Motor neuron (in vitro differentiated cells): ENCODE data around the gene GBX1. TPM values are rescaled to one million over a fixed set of nuclear protein-coding genes. Genes with fewer than 3 reads are reported as not detected.

ENCODE experiments used
- ATAC-seq, 8 experiments: fragments of 200-7000 bp; cut with Tn5 transposase; replicated peaks in 6 of 8; 2 replicates each; pipeline ENCODE4 v1.8.0; 2021; ENCODE audit warnings: mild to moderate bottlenecking in 8 of 8, moderate library complexity in 8 of 8
- H3K27ac ChIP-seq, 2 donors: fragments of 250-450 bp; sonication (Bioruptor Pico); 2 replicates each; pipeline ENCODE4 v1.9.0; 2021; ENCODE audit warnings: antibody characterized with exemption in 2 of 2, mild to moderate bottlenecking in 2 of 2, moderate library complexity in 1 of 2
- H3K4me1 ChIP-seq, 2 donors: fragments of 250-450 bp; sonication (Bioruptor Pico); replicated peaks in 1 of 2; 2 replicates each; pipeline ENCODE4 v1.6.1; 2021; ENCODE audit warnings: antibody characterized with exemption in 2 of 2, mild to moderate bottlenecking in 2 of 2, moderate library complexity in 1 of 2
- H3K4me3 ChIP-seq, 5 donors: fragments of 250-450 bp; sonication (Bioruptor Pico); 2 replicates each; pipeline ENCODE4 v1.9.0; 2021; ENCODE audit warnings: antibody characterized with exemption in 5 of 5, mild to moderate bottlenecking in 5 of 5, moderate library complexity in 4 of 5
- WGBS, 10 experiments: fragments of 450-650 bp; shearing (Covaris generic); methylation state at CpG; one replicate each; pipeline ENCODE4 v1.0.0; 2022; 5-methylcytosine and 5-hydroxymethylcytosine counted together
- in situ Hi-C, 9 experiments: fragments of 400-800 bp; cut with MboI; loops; one replicate each; pipeline ENCODE4 v1.15.0; 2021; ENCODE audit warnings: low sequenced_read_pairs in 9 of 9, low pct_unique_long_range_greater_than_20kb in 2 of 9; ENCODE audit not compliant: unreplicated experiment in 9 of 9
- total RNA-seq, 8 experiments: library from RNA; unstranded; fragments of 300-600 nt; gene quantifications; 2 replicates each; pipeline versions ENCODE4 v1.2.3 to v1.2.4, GENCODE V29; 2022

Gene GBX1
- total RNA-seq, 8 experiments from 2014 or later = 0.22 to 1.5 (median 0.78) TPM; not detected in 3

GRCh38 chr7:151115836-151116418, 51.6 kb downstream of the GBX1 start:
- Histone ChIP-seq H3K27ac (no peak overlapping the region), H3K4me3 (no peak overlapping the region), H3K4me1 (no peaks in the 10 kb centered on the region)
- in situ Hi-C loops = no loop called here
- ATAC-seq = peak in 2 of 8 experiments; percentile 1 to 45
- WGBS, 10 experiments = 78 to 100% (median 80%) methylated on average over 1 to 4 of the region's 14 CpGs; no CpG with 5 or more reads in 5 of the 10 experiments

- peak in 7 of 8 experiments; percentile 27 to 60 (median 53) for ATAC-seq
- Histone ChIP-seq H3K4me1 (no peaks in the 10 kb centered on the region), H3K4me3 (peak overlapping the region in 4 of 5 donors; percentile 0 to 28 (median 22)), H3K27ac (no peak overlapping the region)
- 0% methylated on average over 1 of the region's 114 CpGs; no CpG with 5 or more reads in 9 of the 10 experiments for WGBS, 10 experiments
- in situ Hi-C loops = no loop called here
Observed at GRCh38 chr7:151115121-151115835, 52.2 kb downstream of the GBX1 start.

GRCh38 chr7:151114151-151115090, 53.1 kb downstream of the GBX1 start:
- in situ Hi-C loops = no loop called here
- 80 to 100% (median 86%) methylated on average over 1 to 13 of the region's 101 CpGs; no CpG with 5 or more reads in 5 of the 10 experiments for WGBS, 10 experiments
- Histone ChIP-seq H3K4me3 (peak overlapping the region in 4 of 5 donors; percentile 0 to 28 (median 22)), H3K27ac (no peak overlapping the region), H3K4me1 (no peaks in the 10 kb centered on the region)
- ATAC-seq = peak in 6 of 8 experiments; percentile 2 to 80 (median 11)

DNA sequence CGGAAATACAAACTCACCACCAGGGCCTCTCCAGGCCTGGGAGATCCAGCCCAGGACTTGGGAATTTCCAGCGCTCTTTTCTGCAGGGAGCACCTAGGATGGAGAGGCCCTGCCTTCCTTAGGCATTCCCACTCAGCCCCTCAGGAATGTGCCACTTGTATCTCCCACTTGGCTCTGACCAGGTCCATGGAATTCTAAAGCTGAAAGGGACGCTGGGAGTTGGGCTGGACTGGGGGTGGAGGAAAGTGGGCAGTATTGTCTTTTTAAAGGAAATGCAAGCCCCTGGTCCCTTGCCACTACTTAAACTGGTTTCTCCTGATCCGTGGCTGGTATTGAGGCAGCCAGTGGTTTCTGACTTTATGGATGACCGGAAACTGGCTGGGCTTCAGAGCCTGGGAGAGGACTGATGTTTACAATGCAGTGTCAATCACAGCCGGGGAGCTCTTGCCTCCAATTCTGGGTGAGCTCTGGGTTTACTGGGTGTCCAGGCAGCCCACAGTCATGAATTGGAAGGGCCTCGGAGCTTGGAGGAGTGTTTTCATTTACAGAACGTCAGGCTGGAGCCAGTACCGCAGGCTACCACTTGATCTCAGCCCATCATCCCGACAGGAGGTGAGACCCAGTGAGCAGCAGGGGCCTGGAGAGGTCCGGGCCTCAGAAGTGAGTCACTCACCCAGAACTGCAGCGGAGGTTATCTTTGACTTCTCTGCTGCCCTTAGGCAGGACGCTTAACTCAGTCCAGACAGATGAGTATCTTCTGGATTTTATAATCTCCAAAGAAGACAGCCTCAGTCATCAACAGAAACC, 53.9 kb downstream of the GBX1 start:
- in situ Hi-C loops = no loop called here
- Histone ChIP-seq H3K27ac (no peak overlapping the region), H3K4me3 (no peak overlapping the region), H3K4me1 (no peaks in the 10 kb centered on the region)
- 61 to 80% (median 69%) methylated on average over 1 to 10 of the region's 13 CpGs; no CpG with 5 or more reads in 2 of the 10 experiments for WGBS, 10 experiments
- peak in 2 of 8 experiments; percentile 16 to 36 for ATAC-seq

- no peak overlapping the region for H3K27ac ChIP-seq
Observed at GRCh38 chr7:151110941-151111645, 56.4 kb downstream of the GBX1 start.

DNA sequence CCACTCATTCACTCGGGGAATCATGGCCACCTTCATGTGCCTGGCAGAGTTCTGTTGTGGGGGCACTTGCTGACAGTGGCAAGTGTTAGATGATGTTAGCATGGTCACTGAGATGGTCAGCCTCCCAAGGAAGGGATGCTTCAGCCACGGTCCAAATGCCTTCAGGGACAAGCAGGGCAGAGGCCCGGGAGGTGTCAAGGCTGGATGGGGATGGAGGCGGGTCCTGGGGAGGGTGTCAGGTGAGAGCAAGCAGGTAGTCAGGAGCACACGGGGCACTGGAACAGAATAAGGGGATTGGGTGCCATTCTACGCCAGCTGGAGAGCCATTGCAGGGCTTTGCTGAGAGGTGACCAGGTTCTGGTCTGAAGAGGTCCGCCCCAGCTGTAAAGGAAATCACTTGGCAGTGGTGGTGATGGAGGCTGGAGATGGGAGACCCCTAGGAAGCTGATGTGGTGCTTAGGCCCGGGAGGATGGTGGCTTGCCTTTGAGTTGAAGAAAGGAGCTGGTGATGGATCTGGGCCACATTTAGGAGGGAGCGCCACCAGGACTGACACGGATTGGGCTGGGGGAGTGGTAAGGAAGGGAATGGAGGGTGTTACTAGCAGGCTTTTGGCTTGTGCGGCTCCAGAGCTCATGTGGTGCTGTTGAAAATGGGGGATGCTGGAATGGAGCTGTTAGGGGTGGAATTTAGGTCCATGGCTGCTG, 57.1 kb downstream of the GBX1 start:
- ATAC-seq = peak in 5 of 8 experiments; percentile 2 to 14 (median 4)
- H3K4me3 ChIP-seq = no peak overlapping the region
- in situ Hi-C loops = no loop called here

More at GRCh38 chr7:151110941-151111645, 56.4 kb downstream of the GBX1 start:
- Histone ChIP-seq H3K4me1 (no peaks in the 10 kb centered on the region), H3K4me3 (no peak overlapping the region)
- peak; percentile 47 to 97 (median 78) for ATAC-seq
- 17 to 83% (median 58%) methylated on average over 2 to 5 of the region's 20 CpGs; no CpG with 5 or more reads in 6 of the 10 experiments for WGBS, 10 experiments
- in situ Hi-C loops = no loop called here

GRCh38 chr7:151109094-151110048, 58.1 kb downstream of the GBX1 start:
- ATAC-seq = peak in 2 of 8 experiments; percentile 31 to 33
- H3K4me1 ChIP-seq = no peaks in the 10 kb centered on the region
- WGBS, 10 experiments = 42 to 100% (median 78%) methylated on average over 1 to 10 of the region's 15 CpGs
- H3K27ac ChIP-seq = no peak overlapping the region
- in situ Hi-C loops = no loop called here
- no peak overlapping the region for H3K4me3 ChIP-seq

More for the DNA sequence above, 57.1 kb downstream of the GBX1 start:
- no peak overlapping the region for H3K27ac ChIP-seq
- H3K4me1 ChIP-seq = no peaks in the 10 kb centered on the region
- WGBS, 10 experiments = 20 to 100% (median 80%) methylated on average over 1 to 7 of the region's 11 CpGs; no CpG with 5 or more reads in 1 of the 10 experiments

- WGBS, 10 experiments = 40 to 100% (median 83%) methylated on average over 1 to 3 of the region's 10 CpGs; no CpG with 5 or more reads in 7 of the 10 experiments
- in situ Hi-C loops = no loop called here
- no peak overlapping the region for H3K4me3 ChIP-seq
- H3K4me1 ChIP-seq = peaks cover 0 to 4% of the 10 kb centered on the region in 2 donors
- ATAC-seq = no peak
- no peak overlapping the region for H3K27ac ChIP-seq
Observed at GRCh38 chr7:151107882-151108281, 59.6 kb downstream of the GBX1 start.

- ATAC-seq = peak in 2 of 8 experiments; percentile 58 to 67
- in situ Hi-C loops = no loop called here
- peaks cover 0 to 4% of the 10 kb centered on the region in 2 donors for H3K4me1 ChIP-seq
- WGBS, 10 experiments = 28 to 91% (median 73%) methylated on average over 3 to 15 of the region's 23 CpGs
- H3K27ac ChIP-seq = no peak overlapping the region
- no peak overlapping the region for H3K4me3 ChIP-seq
Observed at GRCh38 chr7:151104411-151105235, 62.9 kb downstream of the GBX1 start.

DNA sequence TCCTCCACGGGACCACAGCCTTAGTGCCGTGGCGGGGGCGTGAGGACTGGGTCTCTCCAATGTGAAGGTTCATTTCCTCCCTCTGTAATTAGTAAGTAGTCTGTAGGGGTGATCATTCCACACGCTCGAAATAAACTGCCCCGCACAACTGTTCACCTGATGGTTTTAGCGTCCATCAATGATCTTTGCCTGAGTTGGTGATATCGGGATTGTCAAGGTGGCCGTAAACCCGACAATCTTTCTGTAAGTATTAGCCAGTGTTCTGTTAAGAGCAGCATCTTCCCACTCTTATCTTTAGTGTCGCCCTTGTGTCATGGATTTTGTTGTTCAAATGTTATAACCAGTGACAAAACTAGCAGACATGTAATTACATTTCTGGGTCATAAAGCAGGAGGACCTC, 63.5 kb downstream of the GBX1 start:
- 26 to 98% (median 78%) methylated on average over 2 to 12 of the region's 12 CpGs for WGBS, 10 experiments
- ATAC-seq = no peak
- peaks cover 0 to 4% of the 10 kb centered on the region in 2 donors for H3K4me1 ChIP-seq
- no peak overlapping the region for H3K27ac ChIP-seq
- no peak overlapping the region for H3K4me3 ChIP-seq
- in situ Hi-C loops = no loop called here
